GM12878 (cell line): Measurements from ENCODE around the gene ZNF276. TPM values are rescaled to one million over a fixed set of nuclear protein-coding genes. Genes with fewer than 3 reads are reported as not detected.

Experiments
- ATAC-seq: fragments of 200-7000 bp; cut with Tn5 transposase; 3 replicates; pipeline ENCODE4 v1.9.1; 2020; ENCODE audit warnings: mild to moderate bottlenecking, moderate library complexity
- BruUV-seq: library from RNA; stranded (reverse); fragments of 400-500 nt; replicated peaks from 2 replicates; lab custom pipeline; 2021; lab: Mats Ljungman, UMichigan
- CTCF ChIA-PET: fragments of 300-600 bp; sonication (Branson Sonifier 250); formaldehyde crosslinking; extraction: SDS; loops from one replicate; lab custom pipeline; 2021; ENCODE audit warnings: inconsistent platforms; lab: Yijun Ruan, JAX
- POLR2A ChIA-PET: fragments of 350-600 bp; formaldehyde crosslinking; extraction: SDS; loops from one replicate; lab custom pipeline; 2021; ENCODE audit warnings: inconsistent platforms; lab: Charles Lee
- RAD21 ChIA-PET: fragments of 300-600 bp; sonication (Branson Sonifier 250); formaldehyde crosslinking; loops from one replicate; lab custom pipeline; 2023; ENCODE audit warnings: antibody characterized with exemption; ENCODE audit not compliant: unreplicated experiment; lab: Charles Lee
- SMC1A ChIA-PET: fragments of 300-600 bp; sonication (Branson Sonifier 250); formaldehyde crosslinking; loops from one replicate; lab custom pipeline; 2023; ENCODE audit not compliant: unreplicated experiment, uncharacterized antibody; lab: Charles Lee
- DNase-seq: peaks from one replicate; pipeline ENCODE4 v3.0.0-alpha.2; 2011; ENCODE audit warnings: low read depth, low spot score
- FAIRE-seq: peaks from 3 replicates; lab custom pipeline; 2011; peaks lifted over from hg19 to GRCh38; lab: Jason Lieb, UNC
- H2AFZ ChIP-seq: 2 replicates; pipeline ENCODE4 v1.6.0; 2011; ENCODE audit warnings: low read depth, low read length, control low read depth; ENCODE audit not compliant: control insufficient read depth
- H3K27ac ChIP-seq: 2 replicates; pipeline ENCODE4 v1.5.1; 2011; ENCODE audit warnings: control low read depth; ENCODE audit not compliant: control insufficient read depth, insufficient read depth
- H3K27me3 ChIP-seq, 2 experiments: replicated peaks in 1 of 2; 2 replicates each; pipeline versions ENCODE4 v1.6.0 to v1.6.1; 2011; ENCODE audit warnings: low read length in 1 of 2; ENCODE audit not compliant: control insufficient read depth in 2 of 2, insufficient read depth in 2 of 2
- H3K36me3 ChIP-seq, 2 experiments: 2 replicates each; pipeline ENCODE4 v1.5.1; 2011; ENCODE audit warnings: low read length in 1 of 2; ENCODE audit not compliant: control insufficient read depth in 2 of 2, insufficient read depth in 2 of 2
- H3K4me1 ChIP-seq: 2 replicates; pipeline ENCODE4 v1.6.1; 2011; ENCODE audit warnings: mild to moderate bottlenecking, low read length, moderate library complexity, mixed read lengths; ENCODE audit not compliant: control insufficient read depth, insufficient read depth
- H3K4me2 ChIP-seq: 2 replicates; pipeline ENCODE4 v1.6.0; 2011; ENCODE audit warnings: control low read depth; ENCODE audit not compliant: control insufficient read depth, insufficient read depth
- H3K4me3 ChIP-seq: fragments of 200-600 bp; sonication (generic); 2 replicates; pipeline ENCODE4 v1.5.1; 2016
- H3K79me2 ChIP-seq: 2 replicates; pipeline ENCODE4 v1.6.0; 2011; ENCODE audit warnings: low read length; ENCODE audit not compliant: control insufficient read depth, insufficient read depth
- H3K9ac ChIP-seq: 2 replicates; pipeline ENCODE4 v1.8.0; 2011; ENCODE audit warnings: low read length, control low read depth, mixed read lengths; ENCODE audit not compliant: control insufficient read depth, insufficient read depth
- H3K9me3 ChIP-seq: replicated peaks from 3 replicates; pipeline ENCODE4 v1.5.1; 2011; ENCODE audit warnings: mild to moderate bottlenecking, low read length; ENCODE audit not compliant: control insufficient read depth, insufficient read depth
- H4K20me1 ChIP-seq: 2 replicates; pipeline ENCODE4 v1.6.0; 2011; ENCODE audit not compliant: control insufficient read depth, insufficient read depth
- BMI1 ChIP-seq: fragments of 450-650 bp; IDR thresholded peaks from 2 replicates; pipeline ENCODE4 v1.6.1; 2016; ENCODE audit warnings: mild to moderate bottlenecking, moderate library complexity, borderline replicate concordance
- CBX3 ChIP-seq: fragments of 200-600 bp; sonication (generic); IDR thresholded peaks from 2 replicates; pipeline ENCODE4 v1.6.1; 2016; ENCODE audit warnings: low read depth, borderline replicate concordance
- CREB1 ChIP-seq: IDR thresholded peaks from 2 replicates; pipeline ENCODE4 v1.6.1; 2012; ENCODE audit warnings: low read depth, mild to moderate bottlenecking, inconsistent platforms
- MTA2 ChIP-seq: fragments of 450-650 bp; IDR thresholded peaks from 2 replicates; pipeline ENCODE4 v1.6.1; 2016; ENCODE audit warnings: low read depth, mild to moderate bottlenecking, moderate library complexity
- RELA ChIP-seq: fragments of 450-650 bp; IDR thresholded peaks from 2 replicates; pipeline ENCODE4 v1.8.0; 2014; ENCODE audit warnings: borderline replicate concordance; ENCODE audit not compliant: partially characterized antibody
- RFX5 ChIP-seq: IDR thresholded peaks from 2 replicates; pipeline ENCODE4 v1.6.1; 2011; ENCODE audit warnings: low read depth, low read length, improper control_type of control experiment
- SIX5 ChIP-seq: IDR thresholded peaks from 2 replicates; pipeline ENCODE4 v1.6.1; 2011; ENCODE audit warnings: mild to moderate bottlenecking, low read depth, low read length, moderate library complexity; ENCODE audit not compliant: severe bottlenecking
- SMARCA5 ChIP-seq: fragments of 450-650 bp; IDR thresholded peaks from 2 replicates; pipeline ENCODE4 v1.6.1; 2017; ENCODE audit warnings: mild to moderate bottlenecking
- SMC3 ChIP-seq: IDR thresholded peaks from 2 replicates; pipeline ENCODE4 v1.6.1; 2011; ENCODE audit warnings: low read length, improper control_type of control experiment, borderline replicate concordance
- STAT3 ChIP-seq: IDR thresholded peaks from 2 replicates; pipeline ENCODE4 v1.6.1; 2011; ENCODE audit warnings: low read depth, low read length, improper control_type of control experiment
- TCF3 ChIP-seq: IDR thresholded peaks from 2 replicates; pipeline ENCODE4 v1.6.1; 2012; ENCODE audit warnings: low read depth, mild to moderate bottlenecking, low read length, borderline replicate concordance; ENCODE audit not compliant: insufficient read depth
- YBX1 ChIP-seq: fragments of 450-650 bp; IDR thresholded peaks from 2 replicates; pipeline ENCODE4 v1.6.1; 2016; ENCODE audit warnings: antibody characterized with exemption
- ZNF274 ChIP-seq: IDR thresholded peaks from one replicate; pipeline ENCODE4 v1.8.0; 2011; ENCODE audit not compliant: insufficient read length, insufficient read depth
- WGBS: methylation state at CpG from one replicate; pipeline ENCODE4 v1.1.6; 2016; ENCODE audit warnings: low lambda C conversion rate; ENCODE audit not compliant: insufficient replicate concordance, insufficient coverage; ENCODE audit errors: missing lambda C conversion rate; 5-methylcytosine and 5-hydroxymethylcytosine counted together
- in situ Hi-C: fragments of 300-500 bp; cut with MboI; formaldehyde crosslinking; loops from 9 replicates; pipeline ENCODE4 v1.14.3; 2018; ENCODE audit warnings: mixed read lengths
- intact Hi-C: fragments of 100-400 bp; cut with micrococcal nuclease; formaldehyde crosslinking; loops from one replicate; pipeline ENCODE4 v1.14.2; 2022; ENCODE audit not compliant: unreplicated experiment
- polyA plus RNA-seq, 11 experiments: library from polyadenylated mRNA; depleted of rRNA in 4 of 11; unstranded in 6 of 11; stranded (reverse) in 5 of 11; fragments of >200 nt; fragmentation: Nextera tagmentation in 4 of 11; fragmentation: Illumina TruSeq in 1 of 11; extraction: Ambion mirVana in 4 of 11; extraction: Trizol in 1 of 11; gene quantifications; 1 replicate in 1 of 11; 2 replicates in 10 of 11; pipeline versions ENCODE4 v1.2.1 to v1.2.3, GENCODE V29; 2011 to 2016; ENCODE audit warnings: inconsistent platforms in 2 of 11, missing spikeins in 2 of 11, low read depth in 1 of 11
- total RNA-seq, 4 experiments: library from RNA; depleted of rRNA in 3 of 4; stranded (reverse); fragments of >200 nt in 3 of 4; fragmentation: Illumina TruSeq in 1 of 4; extraction: Trizol in 1 of 4; gene quantifications; 2 replicates each; pipeline versions ENCODE4 v1.2.1 to v1.2.3, GENCODE V29; 2013 to 2021
- TF ChIP-seq, protein P1 (sequence below): IDR thresholded peaks from 2 replicates; pipeline ENCODE4 v1.6.1; 2011; ENCODE audit warnings: borderline replicate concordance, low read depth, mild to moderate bottlenecking, moderate library complexity, low read length; ENCODE audit not compliant: insufficient read depth, poor library complexity, severe bottlenecking
- TF ChIP-seq, protein P2 (sequence below): fragments of 450-650 bp; conservative IDR thresholded peaks from 2 replicates; pipeline ENCODE4 v1.6.1; 2017; ENCODE audit warnings: mild to moderate bottlenecking, moderate library complexity

ZNF276 gene
- total and polyA plus RNA-seq, 10 of the 15 experiments (the other 5 are each of a cell fraction or from before 2014, with no cell fraction given): 0.27 to 22.7 (median 8.7) TPM

GRCh38 chr16:89732918-89733242 is 11.5 kb downstream of the ZNF276 start:
- H3K9me3 ChIP-seq: no peaks in the 10 kb centered on the region; the same call in 2 of the 3 replicates
- no peak for ATAC-seq
- CTCF ChIA-PET: interaction anchor here (1.5 kb wide), 1 partner anchor 8 kb away, joined by 3 read pairs; no protein-coding TSS in a partner anchor
- H3K4me3 ChIP-seq: no peak overlapping the region
- BruUV-seq: no TSS peak
- in situ Hi-C loops: no loop called here
- no peak for FAIRE-seq
- no peak overlapping the region for H2AFZ ChIP-seq
- no peaks in the 10 kb centered on the region for H4K20me1 ChIP-seq
- no peak for DNase-seq
- H3K36me3 ChIP-seq: peaks cover 24 to 27% of the 10 kb centered on the region in 2 experiments
- intact Hi-C loops: no loop called here
- TF ChIP-seq RELA (no peak), STAT3 (no peak), ZNF274 (no peak), CREB1 (no peak), RFX5 (no peak), MTA2 (no peak), TCF3 (no peak), SMARCA5 (no peak), BMI1 (no peak), SMC3 (no peak), CBX3 (no peak), SIX5 (no peak), YBX1 (no peak)
- TF ChIP-seq, protein P1, sequence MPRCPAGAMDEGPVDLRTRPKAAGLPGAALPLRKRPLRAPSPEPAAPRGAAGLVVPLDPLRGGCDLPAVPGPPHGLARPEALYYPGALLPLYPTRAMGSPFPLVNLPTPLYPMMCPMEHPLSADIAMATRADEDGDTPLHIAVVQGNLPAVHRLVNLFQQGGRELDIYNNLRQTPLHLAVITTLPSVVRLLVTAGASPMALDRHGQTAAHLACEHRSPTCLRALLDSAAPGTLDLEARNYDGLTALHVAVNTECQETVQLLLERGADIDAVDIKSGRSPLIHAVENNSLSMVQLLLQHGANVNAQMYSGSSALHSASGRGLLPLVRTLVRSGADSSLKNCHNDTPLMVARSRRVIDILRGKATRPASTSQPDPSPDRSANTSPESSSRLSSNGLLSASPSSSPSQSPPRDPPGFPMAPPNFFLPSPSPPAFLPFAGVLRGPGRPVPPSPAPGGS: no peak
- TF ChIP-seq, protein P2, sequence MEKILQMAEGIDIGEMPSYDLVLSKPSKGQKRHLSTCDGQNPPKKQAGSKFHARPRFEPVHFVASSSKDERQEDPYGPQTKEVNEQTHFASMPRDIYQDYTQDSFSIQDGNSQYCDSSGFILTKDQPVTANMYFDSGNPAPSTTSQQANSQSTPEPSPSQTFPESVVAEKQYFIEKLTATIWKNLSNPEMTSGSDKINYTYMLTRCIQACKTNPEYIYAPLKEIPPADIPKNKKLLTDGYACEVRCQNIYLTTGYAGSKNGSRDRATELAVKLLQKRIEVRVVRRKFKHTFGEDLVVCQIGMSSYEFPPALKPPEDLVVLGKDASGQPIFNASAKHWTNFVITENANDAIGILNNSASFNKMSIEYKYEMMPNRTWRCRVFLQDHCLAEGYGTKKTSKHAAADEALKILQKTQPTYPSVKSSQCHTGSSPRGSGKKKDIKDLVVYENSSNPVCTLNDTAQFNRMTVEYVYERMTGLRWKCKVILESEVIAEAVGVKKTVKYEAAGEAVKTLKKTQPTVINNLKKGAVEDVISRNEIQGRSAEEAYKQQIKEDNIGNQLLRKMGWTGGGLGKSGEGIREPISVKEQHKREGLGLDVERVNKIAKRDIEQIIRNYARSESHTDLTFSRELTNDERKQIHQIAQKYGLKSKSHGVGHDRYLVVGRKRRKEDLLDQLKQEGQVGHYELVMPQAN: no peak
- WGBS: 97% methylated on average over 7 of the region's 9 CpGs
- POLR2A ChIA-PET: no interaction called here
- SMC1A ChIA-PET: no interaction called here
- no peaks in the 10 kb centered on the region for H3K79me2 ChIP-seq
- no peak overlapping the region for H3K27ac ChIP-seq
- no peak overlapping the region for H3K9ac ChIP-seq
- H3K27me3 ChIP-seq: no peaks in the 10 kb centered on the region
- H3K4me2 ChIP-seq: no peak overlapping the region
- peaks cover 3% of the 10 kb centered on the region; the same call in 1 of the 2 replicates for H3K4me1 ChIP-seq
- RAD21 ChIA-PET: no interaction called here
